Upper lobe of left lung (tissue), 4 donors: ENCODE data around the gene PHACTR1.

Experiments used
- EP300 ChIP-seq, 4 donors: sonication (generic); formaldehyde crosslinking; IDR thresholded peaks; one replicate each; pipeline ENCODE4 v1.5.1; 2017; ENCODE audit warnings: antibody characterized with exemption in 4 of 4, control low read depth in 2 of 4
- POLR2A ChIP-seq, 4 donors: fragments of 450-650 bp; IDR thresholded peaks; one replicate each; pipeline ENCODE4 v1.5.1; 2016 to 2017; ENCODE audit warnings: antibody characterized with exemption in 4 of 4, mild to moderate bottlenecking in 2 of 4
- TF ChIP-seq, protein P1 (sequence below), 6 experiments: fragments of 450-650 bp in 4 of 6; fragments of 200-600 bp in 2 of 6; sonication (generic) in 2 of 6; IDR thresholded peaks; one replicate each; pipeline ENCODE4 v1.5.1; 2016 to 2019; ENCODE audit warnings: antibody characterized with exemption in 6 of 6

DNA sequence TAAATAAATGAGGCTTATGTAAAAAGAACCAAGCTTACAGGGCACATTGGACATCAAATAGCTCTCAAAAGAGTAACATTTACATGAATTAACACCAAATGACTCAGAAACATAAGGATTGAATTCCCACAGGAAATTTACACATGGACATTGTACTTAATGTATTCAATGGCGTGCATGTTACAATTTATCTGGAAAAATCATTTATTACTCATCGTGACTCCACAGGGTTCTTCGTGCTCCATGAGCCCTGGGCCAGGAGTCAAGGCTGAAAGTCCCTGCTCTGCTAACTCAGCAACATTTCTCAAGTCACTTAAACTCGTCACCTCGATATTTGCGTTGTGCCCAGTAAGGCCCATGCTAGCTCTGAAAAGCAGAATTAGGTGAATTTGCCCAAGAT lies 158.5 kb downstream of the PHACTR1 start:
- TF ChIP-seq, protein P1, sequence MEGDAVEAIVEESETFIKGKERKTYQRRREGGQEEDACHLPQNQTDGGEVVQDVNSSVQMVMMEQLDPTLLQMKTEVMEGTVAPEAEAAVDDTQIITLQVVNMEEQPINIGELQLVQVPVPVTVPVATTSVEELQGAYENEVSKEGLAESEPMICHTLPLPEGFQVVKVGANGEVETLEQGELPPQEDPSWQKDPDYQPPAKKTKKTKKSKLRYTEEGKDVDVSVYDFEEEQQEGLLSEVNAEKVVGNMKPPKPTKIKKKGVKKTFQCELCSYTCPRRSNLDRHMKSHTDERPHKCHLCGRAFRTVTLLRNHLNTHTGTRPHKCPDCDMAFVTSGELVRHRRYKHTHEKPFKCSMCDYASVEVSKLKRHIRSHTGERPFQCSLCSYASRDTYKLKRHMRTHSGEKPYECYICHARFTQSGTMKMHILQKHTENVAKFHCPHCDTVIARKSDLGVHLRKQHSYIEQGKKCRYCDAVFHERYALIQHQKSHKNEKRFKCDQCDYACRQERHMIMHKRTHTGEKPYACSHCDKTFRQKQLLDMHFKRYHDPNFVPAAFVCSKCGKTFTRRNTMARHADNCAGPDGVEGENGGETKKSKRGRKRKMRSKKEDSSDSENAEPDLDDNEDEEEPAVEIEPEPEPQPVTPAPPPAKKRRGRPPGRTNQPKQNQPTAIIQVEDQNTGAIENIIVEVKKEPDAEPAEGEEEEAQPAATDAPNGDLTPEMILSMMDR (IDR thresholded peaks at IDR 0.05), result no peak
- TF ChIP-seq POLR2A (IDR thresholded peaks at IDR 0.05) (no peak), EP300 (IDR thresholded peaks at IDR 0.05) (no peak)
